Spleen (tissue), 11 donors: Measurements from ENCODE around the gene MT3. TPM values are rescaled to one million over a fixed set of nuclear protein-coding genes. Genes with fewer than 3 reads are reported as not detected.

ENCODE experiments used
- DNase-seq: peaks from one replicate; pipeline ENCODE4 v3.0.0-alpha.2; 2020
- H3K27ac ChIP-seq, 8 donors: fragments of 200-600 bp; sonication (generic) in 7 of 8; 1 replicate in 4 of 8; 2 replicates in 4 of 8; pipeline versions ENCODE4 v1.5.0 to v1.8.0; 2016 to 2021; ENCODE audit warnings: inconsistent platforms in 4 of 8, mild to moderate bottlenecking in 4 of 8, moderate library complexity in 1 of 8
- H3K27me3 ChIP-seq, 7 donors: fragments of 200-600 bp; sonication (generic) in 6 of 7; replicated peaks in 1 of 7; 1 replicate in 4 of 7; 2 replicates in 3 of 7; pipeline versions ENCODE4 v1.5.0 to v1.8.0; 2016 to 2021; ENCODE audit warnings: inconsistent platforms in 3 of 7, mild to moderate bottlenecking in 1 of 7
- H3K36me3 ChIP-seq, 6 donors: fragments of 200-600 bp; sonication (generic) in 5 of 6; 1 replicate in 4 of 6; 2 replicates in 2 of 6; pipeline versions ENCODE4 v1.5.0 to v1.8.0; 2016 to 2021; ENCODE audit warnings: inconsistent platforms in 2 of 6
- H3K4me1 ChIP-seq, 6 donors: fragments of 200-600 bp; sonication (generic) in 5 of 6; 1 replicate in 3 of 6; 2 replicates in 3 of 6; pipeline versions ENCODE4 v1.5.0 to v1.8.0; 2016 to 2021; ENCODE audit warnings: inconsistent platforms in 3 of 6
- H3K4me3 ChIP-seq, 8 donors: fragments of 200-600 bp; sonication (generic) in 7 of 8; 1 replicate in 4 of 8; 2 replicates in 4 of 8; pipeline versions ENCODE4 v1.5.0 to v1.8.0; 2016 to 2021; ENCODE audit warnings: inconsistent platforms in 4 of 8, mild to moderate bottlenecking in 4 of 8, moderate library complexity in 2 of 8
- H3K9me3 ChIP-seq, 8 donors: fragments of 200-600 bp; sonication (generic) in 7 of 8; 1 replicate in 4 of 8; 2 replicates in 4 of 8; pipeline versions ENCODE4 v1.5.0 to v1.8.0; 2016 to 2021; ENCODE audit warnings: inconsistent platforms in 4 of 8
- CTCF ChIP-seq, 11 experiments: fragments of 200-600 bp in 7 of 11; fragments of 450-650 bp in 4 of 11; sonication (generic) in 4 of 11; IDR thresholded peaks in 8 of 11; conservative IDR thresholded peaks in 3 of 11; 1 replicate in 7 of 11; 2 replicates in 4 of 11; pipeline versions ENCODE4 v1.4.0 to v1.8.0; 2016 to 2021; ENCODE audit warnings: antibody characterized with exemption in 11 of 11, inconsistent platforms in 4 of 11, mild to moderate bottlenecking in 1 of 11
- POLR2A ChIP-seq, 3 donors: fragments of 450-650 bp; IDR thresholded peaks; one replicate each; pipeline ENCODE4 v1.5.1; 2017; ENCODE audit warnings: antibody characterized with exemption in 3 of 3, mild to moderate bottlenecking in 1 of 3
- POLR2AphosphoS5 ChIP-seq, 3 donors: sonication (generic); formaldehyde crosslinking; IDR thresholded peaks; one replicate each; pipeline ENCODE4 v1.5.1; 2017; ENCODE audit warnings: antibody characterized with exemption in 3 of 3
- WGBS, 5 donors: extraction: QIAGEN DNeasy Blood & Tissue Kit in 3 of 5; methylation state at CpG; one replicate each; pipeline versions ENCODE4 v1.1.5 to v1.1.7; 2013 to 2018; 5-methylcytosine and 5-hydroxymethylcytosine counted together
- intact Hi-C: fragments of 100-400 bp; cut with DNase I; formaldehyde crosslinking; loops from one replicate; pipeline ENCODE4 v1.15.0; 2023; ENCODE audit warnings: low total_unique reads
- polyA plus RNA-seq, 3 donors: library from polyadenylated mRNA; stranded (reverse); fragments of 200-250 nt; gene quantifications; one replicate each; pipeline ENCODE4 v1.2.1, GENCODE V29; 2013
- total RNA-seq, 7 donors: library from RNA; depleted of rRNA in 3 of 7; stranded (reverse); fragments of >200 nt in 3 of 7; fragmentation: NEBNext Ultra II Directional in 4 of 7; extraction: Animal tissue kit (Norgen Biotek cat#: 25700) in 4 of 7; gene quantifications; one replicate each; pipeline versions ENCODE4 v1.1.0 to v1.2.1, GENCODE V29; 2016 to 2021
- donor health status: healthy with polysubstance abuse.
- donor health status: DM: no; HTN: no; CAD: no; lungs with moderate emphysema.
- donor health status: DM: no; HTN: no; CAD: no.
- donor health status: Bipolar disorder and iron deficiency.
- donor health status: healthy.
- donor health status: DM: no; HTN: no; CAD: no.
- donor health status: DM: yes; HTN: yes; CAD: no.

The MT3 gene
- total and polyA plus RNA-seq, 10 donors: 0.77 to 11.5 (median 1.5) TPM; not detected in 7

- Histone ChIP-seq H3K27me3 (peaks cover 5 to 91% (median 75%) of the 10 kb centered on the region in 7 donors), H3K9me3 (no peaks in the 10 kb centered on the region), H3K4me1 (peaks cover 14 to 58% (median 38%) of the 10 kb centered on the region in 6 donors), H3K27ac (no peak overlapping the region), H3K4me3 (peak overlapping the region in 6 of 8 donors; percentile 8 to 53 (median 22)), H3K36me3 (no peaks in the 10 kb centered on the region)
- intact Hi-C loops: no loop called here
- no peak for TF ChIP-seq CTCF (IDR thresholded peaks at IDR 0.05 in 8 of 11, conservative IDR thresholded peaks at IDR 0.05 in 3 of 11)
- no peak for TF ChIP-seq POLR2A (IDR thresholded peaks at IDR 0.05)
- peak in 1 of 3 donors; percentile 49 for TF ChIP-seq POLR2AphosphoS5 (IDR thresholded peaks at IDR 0.05)
- no peak for DNase-seq
- WGBS, 5 donors: 9 to 16% (median 14%) methylated on average over 47 of the region's 47 CpGs
Measured at GRCh38 chr16:56634715-56635440, 45.5 kb downstream of the MT3 start.

DNA sequence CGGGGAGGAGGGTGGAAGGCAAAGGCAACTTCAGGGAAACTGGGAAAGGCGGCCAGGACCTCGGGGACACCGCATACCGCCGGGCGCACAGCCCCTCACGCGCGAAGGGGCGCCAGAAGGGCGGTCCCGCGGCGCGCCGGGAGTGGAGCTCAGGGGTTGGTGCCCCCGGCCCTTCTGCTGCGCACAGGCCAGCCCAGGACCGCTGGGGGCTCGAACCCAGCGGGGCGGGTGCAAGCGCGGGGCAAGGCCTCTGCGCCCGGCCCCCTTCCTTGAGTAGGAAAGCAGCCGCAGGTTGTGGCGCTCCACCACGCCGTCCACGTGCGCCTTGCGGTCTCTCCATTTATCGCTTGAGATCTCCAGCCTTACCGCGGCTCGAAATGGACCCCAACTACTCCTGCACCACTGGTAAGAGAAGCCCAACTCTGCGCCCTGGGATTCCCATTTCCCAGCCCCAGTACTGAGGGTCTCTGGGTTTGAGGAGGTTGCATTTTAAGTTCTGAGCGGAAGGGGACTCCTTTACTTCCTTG is 46.2 kb downstream of the MT3 start:
- Histone ChIP-seq H3K4me1 (peaks cover 14 to 52% (median 36%) of the 10 kb centered on the region in 6 donors), H3K27me3 (peaks cover 5 to 97% (median 75%) of the 10 kb centered on the region in 7 donors), H3K27ac (no peak overlapping the region), H3K36me3 (no peaks in the 10 kb centered on the region), H3K4me3 (peak overlapping the region in 6 of 8 donors; percentile 8 to 53 (median 18)), H3K9me3 (no peaks in the 10 kb centered on the region)
- WGBS, 5 donors: 3 to 21% (median 5%) methylated on average over 24 to 40 of the region's 40 CpGs
- no peak for TF ChIP-seq CTCF (IDR thresholded peaks at IDR 0.05 in 8 of 11, conservative IDR thresholded peaks at IDR 0.05 in 3 of 11)
- TF ChIP-seq POLR2A (IDR thresholded peaks at IDR 0.05): no peak
- TF ChIP-seq POLR2AphosphoS5 (IDR thresholded peaks at IDR 0.05): peak in 1 of 3 donors; percentile 27
- no peak for DNase-seq
- intact Hi-C loops: no loop called here

GRCh38 chr16:56636616-56637413 is 47.5 kb downstream of the MT3 start:
- TF ChIP-seq POLR2AphosphoS5 (IDR thresholded peaks at IDR 0.05): no peak
- no peak for TF ChIP-seq CTCF (IDR thresholded peaks at IDR 0.05 in 8 of 11, conservative IDR thresholded peaks at IDR 0.05 in 3 of 11)
- TF ChIP-seq POLR2A (IDR thresholded peaks at IDR 0.05): no peak
- H3K27ac ChIP-seq: no peak overlapping the region
- H3K4me3 ChIP-seq: no peak overlapping the region
- 29 to 49% (median 35%) methylated on average over 9 of the region's 9 CpGs for WGBS, 5 donors
- H3K9me3 ChIP-seq: no peaks in the 10 kb centered on the region
- no peak for DNase-seq
- H3K36me3 ChIP-seq: no peaks in the 10 kb centered on the region
- peaks cover 5 to 98% (median 74%) of the 10 kb centered on the region in 7 donors for H3K27me3 ChIP-seq
- H3K4me1 ChIP-seq: peaks cover 14 to 44% (median 33%) of the 10 kb centered on the region in 6 donors
- intact Hi-C loops: no loop called here
